Measurements from ENCODE around the gene MAPKAP1.

- TF ChIP-seq, protein P1, sequence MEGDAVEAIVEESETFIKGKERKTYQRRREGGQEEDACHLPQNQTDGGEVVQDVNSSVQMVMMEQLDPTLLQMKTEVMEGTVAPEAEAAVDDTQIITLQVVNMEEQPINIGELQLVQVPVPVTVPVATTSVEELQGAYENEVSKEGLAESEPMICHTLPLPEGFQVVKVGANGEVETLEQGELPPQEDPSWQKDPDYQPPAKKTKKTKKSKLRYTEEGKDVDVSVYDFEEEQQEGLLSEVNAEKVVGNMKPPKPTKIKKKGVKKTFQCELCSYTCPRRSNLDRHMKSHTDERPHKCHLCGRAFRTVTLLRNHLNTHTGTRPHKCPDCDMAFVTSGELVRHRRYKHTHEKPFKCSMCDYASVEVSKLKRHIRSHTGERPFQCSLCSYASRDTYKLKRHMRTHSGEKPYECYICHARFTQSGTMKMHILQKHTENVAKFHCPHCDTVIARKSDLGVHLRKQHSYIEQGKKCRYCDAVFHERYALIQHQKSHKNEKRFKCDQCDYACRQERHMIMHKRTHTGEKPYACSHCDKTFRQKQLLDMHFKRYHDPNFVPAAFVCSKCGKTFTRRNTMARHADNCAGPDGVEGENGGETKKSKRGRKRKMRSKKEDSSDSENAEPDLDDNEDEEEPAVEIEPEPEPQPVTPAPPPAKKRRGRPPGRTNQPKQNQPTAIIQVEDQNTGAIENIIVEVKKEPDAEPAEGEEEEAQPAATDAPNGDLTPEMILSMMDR (IDR thresholded peaks at IDR 0.05; ENCODE audit: low read depth, low read length, poor library complexity, severe bottlenecking): no peak
- TF ChIP-seq EZH2phosphoT487 (IDR thresholded peaks at IDR 0.05; ENCODE audit: borderline replicate concordance, low read length): no peak
Observed at GRCh38 chr9:125544484-125544883, 162.5 kb downstream of the MAPKAP1 start.
